K562 (cell line): ENCODE measurements around the gene RUFY2. TPM values are rescaled to one million over a fixed set of nuclear protein-coding genes. Genes with fewer than 3 reads are reported as not detected.

Source experiments
- ATAC-seq: fragments of 200-7000 bp; cut with Tn5 transposase; 3 replicates; pipeline ENCODE4 v1.9.1; 2020; ENCODE audit warnings: moderate library complexity
- BruUV-seq: library from RNA; stranded (reverse); fragments of 400-500 nt; replicated peaks from 2 replicates; lab custom pipeline; 2021; lab: Mats Ljungman, UMichigan
- CTCF ChIA-PET: fragments of 300-600 bp; formaldehyde crosslinking; extraction: SDS; loops from one replicate; lab custom pipeline; 2021; ENCODE audit warnings: low intra/inter-chr PET ratio; lab: Yijun Ruan, JAX
- POLR2A ChIA-PET: fragments of 300-600, 350-650 bp; sonication (Branson Sonifier 250); formaldehyde crosslinking; extraction: SDS; loops from one replicate; lab custom pipeline; 2021; ENCODE audit warnings: antibody characterized with exemption, inconsistent platforms; lab: Yijun Ruan, JAX
- DNase-seq, 4 experiments: peaks; one replicate each; pipeline versions ENCODE4 v3.0.0 to v3.0.0-alpha.2; 2011 to 2018; ENCODE audit warnings: low spot score in 3 of 4, mixed read lengths in 3 of 4; ENCODE audit errors: extremely low read depth in 1 of 4
- FAIRE-seq: peaks from 2 replicates; lab custom pipeline; 2011; peaks lifted over from hg19 to GRCh38; lab: Jason Lieb, UNC
- H2AFZ ChIP-seq: 2 replicates; pipeline ENCODE4 v1.6.0; 2011; ENCODE audit warnings: low read depth, low read length, control low read depth, inconsistent platforms
- H3K27ac ChIP-seq: fragments of 200-600 bp; 3 replicates; pipeline ENCODE4 v1.8.0; 2011; ENCODE audit warnings: low read depth, mild to moderate bottlenecking, control low read depth, inconsistent platforms, low read length, moderate library complexity, mixed read lengths; ENCODE audit errors: extremely low read depth
- H3K27me3 ChIP-seq, 2 experiments: fragments of 300-600 bp in 1 of 2; 2 replicates in 1 of 2; 3 replicates in 1 of 2; pipeline versions ENCODE4 v1.6.0 to v1.8.0; 2011; ENCODE audit warnings: inconsistent platforms in 2 of 2, low read length in 2 of 2, mild to moderate bottlenecking in 1 of 2, mixed read lengths in 1 of 2, moderate library complexity in 1 of 2; ENCODE audit not compliant: control insufficient read depth in 2 of 2, insufficient read depth in 2 of 2
- H3K36me3 ChIP-seq: fragments of 300-600 bp; 3 replicates; pipeline ENCODE4 v1.8.0; 2011; ENCODE audit warnings: mild to moderate bottlenecking, low read length, inconsistent platforms; ENCODE audit not compliant: control insufficient read depth, insufficient read depth
- H3K4me1 ChIP-seq, 2 experiments: fragments of 200-600 bp in 1 of 2; replicated peaks in 1 of 2; 2 replicates in 1 of 2; 3 replicates in 1 of 2; pipeline versions ENCODE4 v1.5.1 to v1.8.0; 2011; ENCODE audit warnings: inconsistent platforms in 2 of 2, low read length in 2 of 2, mild to moderate bottlenecking in 1 of 2, mixed read lengths in 1 of 2, moderate library complexity in 1 of 2; ENCODE audit not compliant: control insufficient read depth in 2 of 2, insufficient read depth in 2 of 2
- H3K4me2 ChIP-seq: 2 replicates; pipeline ENCODE4 v1.6.1; 2011; ENCODE audit warnings: low read length, control low read depth, inconsistent platforms, mixed read lengths; ENCODE audit not compliant: insufficient read depth
- H3K4me3 ChIP-seq: fragments of 200-600 bp; sonication (generic), shearing (Covaris generic); 2 replicates; pipeline ENCODE4 v1.5.1; 2016; ENCODE audit warnings: control low read depth, inconsistent platforms
- H3K79me2 ChIP-seq: fragments of 200-600 bp; 3 replicates; pipeline ENCODE4 v1.8.0; 2011; ENCODE audit warnings: low read length, inconsistent platforms; ENCODE audit not compliant: control insufficient read depth, insufficient read depth
- H3K9ac ChIP-seq, 2 experiments: 2 replicates each; pipeline versions ENCODE4 v1.6.0 to v1.6.1; 2011; ENCODE audit warnings: low read depth in 2 of 2, low read length in 2 of 2, control low read depth in 1 of 2, inconsistent platforms in 1 of 2, mild to moderate bottlenecking in 1 of 2, mixed read lengths in 1 of 2; ENCODE audit not compliant: insufficient read depth in 1 of 2
- H3K9me1 ChIP-seq: one replicate; pipeline ENCODE4 v1.6.0; 2011; ENCODE audit warnings: inconsistent platforms, mild to moderate bottlenecking, low read length, moderate library complexity; ENCODE audit not compliant: control insufficient read depth, insufficient read depth
- H3K9me3 ChIP-seq: replicated peaks from 2 replicates; pipeline ENCODE4 v1.5.1; 2011; ENCODE audit warnings: low read depth, low read length, inconsistent platforms; ENCODE audit not compliant: control insufficient read depth, insufficient read depth
- H4K20me1 ChIP-seq: replicated peaks from 2 replicates; pipeline ENCODE4 v1.6.1; 2011; ENCODE audit warnings: low read length, inconsistent platforms, mixed read lengths; ENCODE audit not compliant: control insufficient read depth, insufficient read depth
- CBX2 ChIP-seq: fragments of 200-600 bp; sonication (generic); IDR thresholded peaks from one replicate; pipeline ENCODE4 v1.6.1; 2012; ENCODE audit warnings: mild to moderate bottlenecking, low read length, inconsistent platforms; ENCODE audit not compliant: insufficient read depth, poor library complexity, severe bottlenecking
- CGGBP1 ChIP-seq: fragments of 250-450 bp; sonication (Bioruptor Pico); IDR thresholded peaks from 2 replicates; pipeline ENCODE4 v1.9.0; 2021; ENCODE audit warnings: mild to moderate bottlenecking
- GTF2F1 ChIP-seq: IDR thresholded peaks from 2 replicates; pipeline ENCODE4 v1.6.1; 2011; ENCODE audit warnings: low read depth, low read length, improper control_type of control experiment
- NBN ChIP-seq: fragments of 450-650 bp; IDR thresholded peaks from 2 replicates; pipeline ENCODE4 v1.6.1; 2016; ENCODE audit warnings: low read depth, mild to moderate bottlenecking
- NR2F6 ChIP-seq: fragments of 450-650 bp; formaldehyde crosslinking; IDR thresholded peaks from 2 replicates; pipeline ENCODE4 v1.4.0; 2020; ENCODE audit warnings: mild to moderate bottlenecking
- SMAD2 ChIP-seq: fragments of 150-350 bp; IDR thresholded peaks from 2 replicates; pipeline ENCODE4 v1.6.1; 2014; ENCODE audit warnings: low read depth, mild to moderate bottlenecking, low read length
- ZHX1 ChIP-seq: fragments of 150-350 bp; conservative IDR thresholded peaks from 2 replicates; pipeline ENCODE4 v1.6.1; 2014; ENCODE audit warnings: low read length
- ZNF239 ChIP-seq: fragments of 250-450 bp; sonication (Bioruptor Pico); IDR thresholded peaks from 2 replicates; pipeline ENCODE4 v1.4.0; 2020; ENCODE audit warnings: mild to moderate bottlenecking
- ZNF282 ChIP-seq: sonication (generic); formaldehyde crosslinking; IDR thresholded peaks from 2 replicates; pipeline ENCODE4 v1.8.1; 2023; ENCODE audit warnings: missing genetic modification reagents
- ZNF436 ChIP-seq: fragments of 250-450, 450-650 bp; sonication (Bioruptor Pico); formaldehyde crosslinking; IDR thresholded peaks from 2 replicates; pipeline ENCODE4 v1.7.0; 2020; ENCODE audit warnings: mild to moderate bottlenecking
- ZNF695 ChIP-seq: fragments of 450-650 bp; formaldehyde crosslinking; IDR thresholded peaks from 2 replicates; pipeline ENCODE4 v1.4.0; 2020; ENCODE audit warnings: mild to moderate bottlenecking, moderate library complexity
- WGBS: fragments of 100-300 bp; shearing (Covaris generic); methylation state at CpG from one replicate; pipeline ENCODE4 v1.1.6; 2016; ENCODE audit warnings: low coverage, mixed read lengths; ENCODE audit not compliant: insufficient coverage; ENCODE audit errors: missing lambda C conversion rate; 5-methylcytosine and 5-hydroxymethylcytosine counted together
- in situ Hi-C: fragments of 300-500 bp; cut with MboI; formaldehyde crosslinking; loops from 4 replicates; pipeline ENCODE4 v1.15.0; 2018; ENCODE audit warnings: inconsistent platforms, mixed read lengths
- intact Hi-C: fragments of 100-400 bp; cut with micrococcal nuclease; formaldehyde crosslinking; loops from 2 replicates; pipeline ENCODE4 v1.14.2; 2022
- polyA plus RNA-seq, 8 experiments: library from polyadenylated mRNA; depleted of rRNA in 4 of 8; stranded (reverse) in 5 of 8; unstranded in 3 of 8; fragments of >200 nt; fragmentation: Nextera tagmentation in 2 of 8; fragmentation: Illumina TruSeq in 1 of 8; extraction: Ambion mirVana in 2 of 8; extraction: Trizol in 1 of 8; gene quantifications; 2 replicates each; pipeline versions ENCODE4 v1.2.1 to v1.2.3, GENCODE V29; 2011 to 2014; ENCODE audit warnings: inconsistent platforms in 1 of 8, missing spikeins in 1 of 8
- total RNA-seq, 7 experiments: library from RNA; depleted of rRNA in 6 of 7; stranded (reverse); fragments of >200 nt in 6 of 7; fragmentation: Illumina TruSeq in 2 of 7; extraction: Trizol in 2 of 7; gene quantifications; 2 replicates each; pipeline versions ENCODE4 v1.2.1 to v1.2.3, GENCODE V29; 2011 to 2021; ENCODE audit warnings: low replicate concordance in 1 of 7
- TF ChIP-seq, protein P1 (sequence below): fragments of 450-650 bp; formaldehyde crosslinking; conservative IDR thresholded peaks from 2 replicates; pipeline ENCODE4 v1.4.0; 2022; ENCODE audit warnings: mild to moderate bottlenecking, missing genetic modification characterization
- TF ChIP-seq, protein P2 (sequence below), 2 experiments: fragments of 450-650 bp in 1 of 2; sonication (generic) in 1 of 2; formaldehyde crosslinking; conservative IDR thresholded peaks; 2 replicates each; pipeline versions ENCODE4 v1.4.0 to v1.8.1; 2020 to 2022; ENCODE audit warnings: mild to moderate bottlenecking in 1 of 2, missing genetic modification reagents in 1 of 2
- TF ChIP-seq, protein P3 (sequence below), 2 experiments: IDR thresholded peaks; 2 replicates each; pipeline ENCODE4 v1.6.1; 2011; ENCODE audit warnings: borderline replicate concordance in 1 of 2, control low read depth in 1 of 2, low read depth in 1 of 2, low read length in 1 of 2, mild to moderate bottlenecking in 1 of 2, mixed read lengths in 1 of 2, moderate library complexity in 1 of 2; ENCODE audit not compliant: insufficient read depth in 1 of 2, insufficient read length in 1 of 2, poor library complexity in 1 of 2, severe bottlenecking in 1 of 2; ENCODE audit errors: extremely low read depth in 1 of 2

RUFY2 gene
- total and polyA plus RNA-seq, 9 of the 15 experiments (the other 6 are each of a cell fraction or from before 2014, with no cell fraction given), result 3.7 to 20.1 (median 12.6) TPM

DNA sequence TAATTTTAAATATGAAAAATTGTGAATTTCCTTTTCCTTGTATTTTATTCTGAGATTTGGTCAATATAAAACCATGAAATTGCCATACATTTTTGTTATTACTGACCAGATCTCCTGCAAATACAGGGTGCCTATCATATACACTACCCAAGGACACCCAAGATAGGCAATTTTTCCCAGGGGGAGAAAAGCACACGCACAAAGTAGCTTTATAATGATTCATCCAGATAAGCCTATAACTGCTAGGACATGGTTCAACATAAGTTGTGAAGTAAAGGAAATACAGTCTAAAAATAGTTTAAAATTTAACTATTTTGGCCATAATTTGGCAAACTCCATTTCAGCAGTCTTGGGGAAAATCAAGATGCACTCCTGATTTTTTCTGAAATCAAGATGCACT lies 4.8 kb downstream of the RUFY2 start:
- in situ Hi-C loops, result no loop called here
- Histone ChIP-seq H3K4me2 (no peak overlapping the region), H3K9me3 (no peaks in the 10 kb centered on the region), H3K36me3 (peaks cover 31% of the 10 kb centered on the region; the same call in 2 of the 3 replicates), H3K27me3 (no peaks in the 10 kb centered on the region), H3K4me1 (peaks cover 14 to 16% of the 10 kb centered on the region in 2 experiments; a peak in 4 of 5 replicates), H3K27ac (no peak overlapping the region), H2AFZ (no peak overlapping the region), H3K9ac (no peak overlapping the region), H3K79me2 (peaks cover 45% of the 10 kb centered on the region), H4K20me1 (peaks cover 14% of the 10 kb centered on the region), H3K4me3 (no peak overlapping the region), H3K9me1 (no peaks in the 10 kb centered on the region)
- no peak for DNase-seq
- ChIA-PET CTCF (interaction anchor here (0.5 kb wide), 1 partner anchor 1018 kb away, joined by 4 read pairs; no protein-coding TSS in a partner anchor), POLR2A (interaction anchor here (0.6 to 1.7 kb wide), 3 partner anchors 11 to 322 kb away, joined by 4 read pairs; no protein-coding TSS in a partner anchor)
- no peak for FAIRE-seq
- ATAC-seq, result no peak
- WGBS, result 19% methylated on average over 1 of the region's 1 CpG
- BruUV-seq, result no TSS peak
- intact Hi-C loops, result no loop called here
- TF ChIP-seq ZHX1, result no peak
- TF ChIP-seq, protein P1, sequence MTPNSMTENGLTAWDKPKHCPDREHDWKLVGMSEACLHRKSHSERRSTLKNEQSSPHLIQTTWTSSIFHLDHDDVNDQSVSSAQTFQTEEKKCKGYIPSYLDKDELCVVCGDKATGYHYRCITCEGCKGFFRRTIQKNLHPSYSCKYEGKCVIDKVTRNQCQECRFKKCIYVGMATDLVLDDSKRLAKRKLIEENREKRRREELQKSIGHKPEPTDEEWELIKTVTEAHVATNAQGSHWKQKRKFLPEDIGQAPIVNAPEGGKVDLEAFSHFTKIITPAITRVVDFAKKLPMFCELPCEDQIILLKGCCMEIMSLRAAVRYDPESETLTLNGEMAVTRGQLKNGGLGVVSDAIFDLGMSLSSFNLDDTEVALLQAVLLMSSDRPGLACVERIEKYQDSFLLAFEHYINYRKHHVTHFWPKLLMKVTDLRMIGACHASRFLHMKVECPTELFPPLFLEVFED, result no peak
- TF ChIP-seq GTF2F1, result no peak
- TF ChIP-seq ZNF282 (CRISPR knock-in tag), result no peak
- TF ChIP-seq ZNF239 (CRISPR knock-in tag), result no peak
- TF ChIP-seq NR2F6, result no peak
- TF ChIP-seq, protein P2, sequence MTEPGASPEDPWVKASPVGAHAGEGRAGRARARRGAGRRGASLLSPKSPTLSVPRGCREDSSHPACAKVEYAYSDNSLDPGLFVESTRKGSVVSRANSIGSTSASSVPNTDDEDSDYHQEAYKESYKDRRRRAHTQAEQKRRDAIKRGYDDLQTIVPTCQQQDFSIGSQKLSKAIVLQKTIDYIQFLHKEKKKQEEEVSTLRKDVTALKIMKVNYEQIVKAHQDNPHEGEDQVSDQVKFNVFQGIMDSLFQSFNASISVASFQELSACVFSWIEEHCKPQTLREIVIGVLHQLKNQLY (CRISPR knock-in tag; conservative IDR thresholded peaks at IDR 0.05), result no peak
- TF ChIP-seq, protein P3, sequence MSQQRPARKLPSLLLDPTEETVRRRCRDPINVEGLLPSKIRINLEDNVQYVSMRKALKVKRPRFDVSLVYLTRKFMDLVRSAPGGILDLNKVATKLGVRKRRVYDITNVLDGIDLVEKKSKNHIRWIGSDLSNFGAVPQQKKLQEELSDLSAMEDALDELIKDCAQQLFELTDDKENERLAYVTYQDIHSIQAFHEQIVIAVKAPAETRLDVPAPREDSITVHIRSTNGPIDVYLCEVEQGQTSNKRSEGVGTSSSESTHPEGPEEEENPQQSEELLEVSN (IDR thresholded peaks at IDR 0.05; ENCODE audit: borderline replicate concordance in 1 of 2, extremely low read depth in 1 of 2, insufficient read depth in 1 of 2, insufficient read length in 1 of 2, low read depth in 1 of 2, low read length in 1 of 2, poor library complexity in 1 of 2, severe bottlenecking in 1 of 2), result no peak
- TF ChIP-seq SMAD2, result no peak
- no peak for TF ChIP-seq CGGBP1 (CRISPR knock-in tag)
- no peak for TF ChIP-seq NBN
- TF ChIP-seq ZNF436 (CRISPR knock-in tag), result no peak
- TF ChIP-seq CBX2, result no peak
- TF ChIP-seq ZNF695, result no peak
- TF ChIP-seq, all 486 proteins: peak for 0
